Psoas muscle (tissue), 8 donors: ENCODE measurements around the gene RBM23. TPM values are rescaled to one million over a fixed set of nuclear protein-coding genes. Genes with fewer than 3 reads are reported as not detected.

Source experiments
- ATAC-seq, 4 donors: fragments of 200-7000 bp; cut with Tn5 transposase; one replicate each; pipeline ENCODE4 v1.9.1; 2020; ENCODE audit warnings: moderate library complexity in 3 of 4, mild to moderate bottlenecking in 2 of 4
- DNase-seq, 2 donors: peaks; one replicate each; pipeline ENCODE4 v3.0.0-alpha.2; 2020
- H3K27ac ChIP-seq: fragments of 200-600 bp; one replicate; pipeline ENCODE4 v1.8.0; 2022
- H3K27me3 ChIP-seq, 3 donors: fragments of 200-600 bp in 1 of 3; one replicate each; pipeline versions ENCODE4 v1.6.1 to v1.8.0; 2013 to 2022; ENCODE audit warnings: low read length in 2 of 3, mild to moderate bottlenecking in 2 of 3, moderate library complexity in 1 of 3; ENCODE audit not compliant: insufficient read depth in 3 of 3
- H3K36me3 ChIP-seq, 2 donors: fragments of 200-600 bp in 1 of 2; one replicate each; pipeline versions ENCODE4 v1.6.1 to v1.8.0; 2013 to 2022; ENCODE audit warnings: low read depth in 1 of 2, mild to moderate bottlenecking in 1 of 2, moderate library complexity in 1 of 2; ENCODE audit not compliant: insufficient read depth in 1 of 2
- H3K4me1 ChIP-seq: fragments of 200-600 bp; one replicate; pipeline ENCODE4 v1.8.0; 2022
- H3K4me3 ChIP-seq: fragments of 200-600 bp; one replicate; pipeline ENCODE4 v1.8.0; 2022; ENCODE audit warnings: mild to moderate bottlenecking
- H3K9me3 ChIP-seq: fragments of 200-600 bp; one replicate; pipeline ENCODE4 v1.8.0; 2022
- whole genome bisulfite sequencing, 3 donors: extraction: QIAGEN DNeasy Blood & Tissue Kit; methylation state at CpG; one replicate each; pipeline versions ENCODE4 v1.1.6 to v1.1.7; 2013; 5-methylcytosine and 5-hydroxymethylcytosine counted together
- intact Hi-C, 2 donors: fragments of 100-400 bp; cut with DNase I; formaldehyde crosslinking; loops; one replicate each; pipeline versions ENCODE4 v1.11.0 to v1.14.2; 2022
- polyA plus RNA-seq, 3 donors: library from polyadenylated mRNA; stranded (reverse); fragments of 200-250 nt; gene quantifications; one replicate each; pipeline ENCODE4 v1.2.3, GENCODE V29; 2013
- total RNA-seq, 4 donors: library from RNA; stranded (reverse); fragmentation: NEBNext Ultra II Directional in 2 of 4; extraction: Animal tissue kit (Norgen Biotek cat#: 25700) in 2 of 4; gene quantifications; one replicate each; pipeline versions ENCODE4 v1.2.1 to v1.2.4, GENCODE V29; 2021 to 2023
- TF ChIP-seq, protein P1 (sequence below): fragments of 200-600 bp; IDR thresholded peaks from one replicate; pipeline ENCODE4 v1.8.0; 2022; ENCODE audit warnings: antibody characterized with exemption
- donor health status: healthy with polysubstance abuse.
- donor health status: DM: no; HTN: no; CAD: no; lungs with moderate emphysema.
- donor health status: Bipolar disorder and iron deficiency.
- donor health status: healthy.
- donor health status: DM: yes; HTN: yes; CAD: no.
- donor health status: DM: no; HTN: no; CAD: no.
- donor health status: DM: no; HTN: no; CAD: no.
- donor health status: DM: yes; HTN: yes; CAD: no.

The RBM23 gene
- total and polyA plus RNA-seq, 7 donors = 18.4 to 42.1 (median 26.7) TPM

DNA sequence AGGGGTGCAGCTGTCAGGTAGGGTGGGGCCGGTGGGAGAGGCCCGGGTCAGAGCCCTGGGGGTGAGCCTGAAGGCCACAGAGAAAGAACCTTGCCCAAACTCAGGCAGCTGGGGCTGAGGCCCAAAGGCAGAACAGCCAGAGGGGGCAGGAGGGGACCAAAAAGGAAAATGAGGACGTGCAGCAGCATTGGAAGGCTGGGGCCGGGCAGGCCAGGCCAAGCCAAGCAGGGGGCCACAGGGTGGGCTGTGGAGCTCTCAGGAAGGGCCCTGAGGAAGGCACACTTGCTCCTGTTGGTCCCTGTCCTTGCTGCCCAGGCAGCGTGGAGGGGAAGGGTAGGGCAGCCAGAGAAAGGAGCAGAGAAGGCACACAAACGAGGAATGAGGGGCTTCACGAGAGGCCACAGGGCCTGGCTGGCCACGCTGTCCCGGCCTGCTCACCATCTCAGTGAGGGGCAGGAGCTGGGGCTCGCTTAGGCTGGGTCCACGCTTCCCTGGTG is 72.1 kb downstream of the RBM23 start:
- no peak for DNase-seq
- no peak for ATAC-seq
- Histone ChIP-seq H3K4me1 (peaks cover 40% of the 10 kb centered on the region), H3K36me3 (peaks cover 0 to 16% of the 10 kb centered on the region in 2 donors), H3K27ac (no peak overlapping the region), H3K27me3 (no peaks in the 10 kb centered on the region), H3K9me3 (no peaks in the 10 kb centered on the region), H3K4me3 (no peak overlapping the region)
- intact Hi-C loops = no loop called here
- TF ChIP-seq, protein P1, sequence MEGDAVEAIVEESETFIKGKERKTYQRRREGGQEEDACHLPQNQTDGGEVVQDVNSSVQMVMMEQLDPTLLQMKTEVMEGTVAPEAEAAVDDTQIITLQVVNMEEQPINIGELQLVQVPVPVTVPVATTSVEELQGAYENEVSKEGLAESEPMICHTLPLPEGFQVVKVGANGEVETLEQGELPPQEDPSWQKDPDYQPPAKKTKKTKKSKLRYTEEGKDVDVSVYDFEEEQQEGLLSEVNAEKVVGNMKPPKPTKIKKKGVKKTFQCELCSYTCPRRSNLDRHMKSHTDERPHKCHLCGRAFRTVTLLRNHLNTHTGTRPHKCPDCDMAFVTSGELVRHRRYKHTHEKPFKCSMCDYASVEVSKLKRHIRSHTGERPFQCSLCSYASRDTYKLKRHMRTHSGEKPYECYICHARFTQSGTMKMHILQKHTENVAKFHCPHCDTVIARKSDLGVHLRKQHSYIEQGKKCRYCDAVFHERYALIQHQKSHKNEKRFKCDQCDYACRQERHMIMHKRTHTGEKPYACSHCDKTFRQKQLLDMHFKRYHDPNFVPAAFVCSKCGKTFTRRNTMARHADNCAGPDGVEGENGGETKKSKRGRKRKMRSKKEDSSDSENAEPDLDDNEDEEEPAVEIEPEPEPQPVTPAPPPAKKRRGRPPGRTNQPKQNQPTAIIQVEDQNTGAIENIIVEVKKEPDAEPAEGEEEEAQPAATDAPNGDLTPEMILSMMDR = no peak
- WGBS, 3 donors = 79 to 91% (median 84%) methylated on average over 10 to 11 of the region's 11 CpGs

DNA sequence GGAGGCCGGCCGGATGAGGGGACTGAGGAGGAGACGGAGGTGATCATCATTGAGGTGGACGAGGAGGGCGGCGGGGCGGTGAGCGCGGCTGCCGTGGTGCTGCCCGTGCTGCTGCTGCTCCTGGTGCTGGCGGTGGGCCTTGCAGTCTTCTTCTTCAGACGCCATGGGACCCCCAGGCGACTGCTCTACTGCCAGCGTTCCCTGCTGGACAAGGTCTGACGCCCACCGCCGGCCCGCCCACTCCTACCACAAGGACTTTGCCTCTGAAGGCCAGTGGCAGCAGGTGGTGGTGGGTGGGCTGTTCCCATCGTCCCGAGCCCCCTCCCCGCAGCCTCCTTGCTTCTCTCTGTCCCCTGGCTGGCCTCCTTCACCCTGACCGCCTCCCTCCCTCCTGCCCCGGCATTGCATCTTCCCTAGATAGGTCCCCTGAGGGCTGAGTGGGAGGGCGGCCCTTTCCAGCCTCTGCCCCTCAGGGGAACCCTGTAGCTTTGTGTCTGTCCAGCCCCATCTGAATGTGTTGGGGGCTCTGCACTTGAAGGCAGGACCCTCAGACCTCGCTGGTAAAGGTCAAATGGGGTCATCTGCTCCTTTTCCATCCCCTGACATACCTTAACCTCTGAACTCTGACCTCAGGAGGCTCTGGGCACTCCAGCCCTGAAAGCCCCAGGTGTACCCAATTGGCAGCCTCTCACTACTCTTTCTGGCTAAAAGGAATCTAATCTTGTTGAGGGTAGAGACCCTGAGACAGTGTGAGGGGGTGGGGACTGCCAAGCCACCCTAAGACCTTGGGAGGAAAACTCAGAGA is 72.9 kb downstream of the RBM23 start:
- intact Hi-C loops = no loop called here
- Histone ChIP-seq H3K4me1 (peaks cover 32% of the 10 kb centered on the region), H3K36me3 (peaks cover 0 to 24% of the 10 kb centered on the region in 2 donors), H3K9me3 (no peaks in the 10 kb centered on the region), H3K4me3 (no peak overlapping the region), H3K27ac (no peak overlapping the region), H3K27me3 (no peaks in the 10 kb centered on the region)
- no peak for DNase-seq
- 85 to 86% (median 86%) methylated on average over 23 to 26 of the region's 26 CpGs for WGBS, 3 donors
- ATAC-seq = no peak
- TF ChIP-seq, protein P1 = no peak

DNA sequence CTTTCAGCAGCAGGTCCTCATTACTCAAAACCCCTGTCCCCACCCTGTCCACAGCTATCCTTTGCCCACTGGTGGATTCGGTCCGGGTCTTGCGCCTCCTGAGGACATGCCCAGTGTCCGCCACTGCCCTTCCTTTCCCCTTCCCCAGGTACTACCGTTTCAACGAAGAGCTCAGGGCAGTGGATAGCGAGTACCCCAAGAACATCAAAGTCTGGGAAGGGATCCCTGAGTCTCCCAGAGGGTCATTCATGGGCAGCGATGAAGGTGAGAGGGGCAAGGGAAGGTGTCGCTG is 73.9 kb downstream of the RBM23 start:
- Histone ChIP-seq H3K27me3 (no peaks in the 10 kb centered on the region), H3K4me3 (no peak overlapping the region), H3K36me3 (peaks cover 0 to 24% of the 10 kb centered on the region in 2 donors), H3K4me1 (peaks cover 22% of the 10 kb centered on the region), H3K27ac (no peak overlapping the region), H3K9me3 (no peaks in the 10 kb centered on the region)
- no peak for ATAC-seq
- no peak for DNase-seq
- intact Hi-C loops = no loop called here
- TF ChIP-seq, protein P1 = no peak
- WGBS, 3 donors = 87 to 90% (median 89%) methylated on average over 9 of the region's 9 CpGs

DNA sequence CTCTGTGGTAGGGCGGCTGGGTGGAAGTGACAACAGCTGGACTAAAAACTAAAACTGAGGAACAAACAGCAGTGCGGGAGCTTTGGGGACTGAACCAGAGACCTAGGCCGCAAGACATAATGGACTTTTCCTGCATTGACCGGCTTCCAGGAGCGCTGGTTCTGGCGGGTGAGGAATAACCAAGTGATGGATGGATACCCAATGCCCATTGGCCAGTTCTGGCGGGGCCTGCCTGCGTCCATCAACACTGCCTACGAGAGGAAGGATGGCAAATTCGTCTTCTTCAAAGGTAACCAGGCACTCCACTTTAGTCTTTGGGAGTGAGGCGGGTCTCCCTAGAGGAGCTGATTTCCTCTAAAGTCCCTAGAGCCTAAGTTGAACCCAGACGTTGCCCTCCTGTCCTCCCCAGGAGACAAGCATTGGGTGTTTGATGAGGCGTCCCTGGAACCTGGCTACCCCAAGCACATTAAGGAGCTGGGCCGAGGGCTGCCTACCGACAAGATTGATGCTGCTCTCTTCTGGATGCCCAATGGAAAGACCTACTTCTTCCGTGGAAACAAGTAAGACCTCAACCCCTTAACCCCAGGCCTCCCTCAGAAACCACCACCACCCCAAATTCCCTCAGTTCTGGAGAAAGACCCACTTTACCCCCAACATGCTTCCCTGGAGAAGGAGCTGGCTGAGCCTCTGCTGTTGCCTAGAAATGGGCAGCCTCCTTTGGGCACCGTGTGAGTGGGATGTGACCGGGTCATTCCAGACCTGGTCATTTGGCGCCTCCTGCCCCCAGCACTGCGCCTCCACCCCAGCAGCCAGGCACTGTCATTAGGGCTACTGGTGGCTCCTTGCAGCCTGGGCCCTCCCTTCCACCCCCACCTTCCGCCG is 74.5 kb downstream of the RBM23 start:
- ATAC-seq = no peak
- WGBS, 3 donors = 91 to 95% (median 94%) methylated on average over 22 of the region's 22 CpGs
- peaks cover 0 to 24% of the 10 kb centered on the region in 2 donors for H3K36me3 ChIP-seq
- peaks cover 16% of the 10 kb centered on the region for H3K4me1 ChIP-seq
- no peak overlapping the region for H3K4me3 ChIP-seq
- DNase-seq = no peak
- H3K27me3 ChIP-seq = no peaks in the 10 kb centered on the region
- no peak overlapping the region for H3K27ac ChIP-seq
- intact Hi-C loops = no loop called here
- no peaks in the 10 kb centered on the region for H3K9me3 ChIP-seq
- TF ChIP-seq, protein P1 = no peak

Other genes with a start within 250 kb of the RBM23 start
- gene OXA1L, start 152.5 kb downstream of the RBM23 start, total RNA-seq = 100 to 1,000 TPM in 3 of 4 donors, 10 to 100 TPM in 1; 90.7 to 151 (median 131) TPM
- gene OXA1L, start 152.5 kb downstream of the RBM23 start, polyA plus RNA-seq = 100 to 1,000 TPM; 115 to 168 (median 158) TPM
- 1 to 10 TPM; 1.3 to 2.6 (median 2.0) TPM for gene SLC7A7, start 103.7 kb downstream of the RBM23 start, total RNA-seq
- gene SLC7A7, start 103.7 kb downstream of the RBM23 start, polyA plus RNA-seq = 1 to 10 TPM in 1 of 3 donors, under 1 TPM in 2; 0.93 to 2.6 (median 0.97) TPM
- gene MRPL52, start 89.3 kb downstream of the RBM23 start, total RNA-seq = 10 to 100 TPM; 79.1 to 91.2 (median 84.9) TPM
- 100 to 1,000 TPM in 2 of 3 donors, 10 to 100 TPM in 1; 92.0 to 246 (median 102) TPM for gene MRPL52, start 89.3 kb downstream of the RBM23 start, polyA plus RNA-seq
- gene MMP14, start 82.6 kb downstream of the RBM23 start, total RNA-seq = 10 to 100 TPM in 3 of 4 donors, 1 to 10 TPM in 1; 9.6 to 18.5 (median 14.7) TPM
- 10 to 100 TPM in 2 of 3 donors, 1 to 10 TPM in 1; 7.6 to 15.1 (median 10.0) TPM for gene MMP14, start 82.6 kb downstream of the RBM23 start, polyA plus RNA-seq
- 10 to 100 TPM; 30.9 to 50.6 (median 40.6) TPM for gene LRP10, start 47.4 kb downstream of the RBM23 start, total RNA-seq
- gene LRP10, start 47.4 kb downstream of the RBM23 start, polyA plus RNA-seq = 10 to 100 TPM; 18.1 to 42.7 (median 25.1) TPM
- gene REM2, start 35.9 kb downstream of the RBM23 start, total RNA-seq = under 1 TPM in 2 of 4 donors, not detected in 2; 0.21 to 0.34 TPM
- gene REM2, start 35.9 kb downstream of the RBM23 start, polyA plus RNA-seq = under 1 TPM; 0.05 to 0.18 (median 0.10) TPM
- 10 to 100 TPM; 67.5 to 80.4 (median 74.1) TPM for gene PRMT5, start 10.2 kb upstream of the RBM23 start, total RNA-seq
- gene PRMT5, start 10.2 kb upstream of the RBM23 start, polyA plus RNA-seq = 10 to 100 TPM; 45.3 to 99.5 (median 88.6) TPM
- 10 to 100 TPM; 11.3 to 19.3 (median 12.0) TPM for gene HAUS4, start 37.9 kb upstream of the RBM23 start, total RNA-seq
- gene HAUS4, start 37.9 kb upstream of the RBM23 start, polyA plus RNA-seq = 10 to 100 TPM; 13.7 to 23.7 (median 16.2) TPM
- 1 to 10 TPM in 3 of 4 donors, under 1 TPM in 1; 0.95 to 1.5 (median 1.2) TPM for gene AJUBA, start 63.4 kb upstream of the RBM23 start, total RNA-seq
- gene AJUBA, start 63.4 kb upstream of the RBM23 start, polyA plus RNA-seq = under 1 TPM; 0.65 to 0.77 (median 0.66) TPM
- 1 to 10 TPM; 2.1 to 5.1 (median 4.2) TPM for gene C14orf93, start 91.0 kb upstream of the RBM23 start, total RNA-seq
- 1 to 10 TPM; 1.7 to 4.1 (median 3.4) TPM for gene C14orf93, start 91.0 kb upstream of the RBM23 start, polyA plus RNA-seq
- 100 to 1,000 TPM; 156 to 307 (median 250) TPM for gene PSMB5, start 115.8 kb upstream of the RBM23 start, total RNA-seq
- gene PSMB5, start 115.8 kb upstream of the RBM23 start, polyA plus RNA-seq = 100 to 1,000 TPM; 304 to 619 (median 496) TPM
- not detected for gene PSMB11, start 123.1 kb upstream of the RBM23 start, total RNA-seq
- under 1 TPM in 2 of 3 donors, not detected in 1; 0.03 to 0.51 TPM for gene PSMB11, start 123.1 kb upstream of the RBM23 start, polyA plus RNA-seq
- under 1 TPM; 0.30 to 0.77 (median 0.32) TPM for gene CDH24, start 138.4 kb upstream of the RBM23 start, total RNA-seq
- under 1 TPM; 0.31 to 0.51 (median 0.35) TPM for gene CDH24, start 138.4 kb upstream of the RBM23 start, polyA plus RNA-seq
- gene ACIN1, start 176.0 kb upstream of the RBM23 start, total RNA-seq = 10 to 100 TPM; 75.3 to 83.2 (median 82.2) TPM
- gene ACIN1, start 176.0 kb upstream of the RBM23 start, polyA plus RNA-seq = 10 to 100 TPM; 45.2 to 57.6 (median 53.5) TPM
- 10 to 100 TPM; 24.2 to 31.3 (median 27.0) TPM for gene C14orf119, start 176.4 kb upstream of the RBM23 start, total RNA-seq
- gene C14orf119, start 176.4 kb upstream of the RBM23 start, polyA plus RNA-seq = 10 to 100 TPM; 23.2 to 65.3 (median 47.1) TPM
- gene CIROP, start 185.8 kb upstream of the RBM23 start, total RNA-seq = not detected
- under 1 TPM in 1 of 3 donors, not detected in 2; 0.03 TPM for gene CIROP, start 185.8 kb upstream of the RBM23 start, polyA plus RNA-seq
- under 1 TPM in 2 of 4 donors, not detected in 2; 0.17 to 0.22 TPM for gene CEBPE, start 200.1 kb upstream of the RBM23 start, total RNA-seq
- gene CEBPE, start 200.1 kb upstream of the RBM23 start, polyA plus RNA-seq = under 1 TPM in 2 of 3 donors, not detected in 1; 0.03 to 0.19 TPM